NCI-H345 (cell line): ENCODE data around the gene RBMS3.
"Not testable (repeated sequence)": the region's sequence is repeated elsewhere in the genome, so short reads cannot be mapped to it uniquely, and the experiment has no call there.

Experiments used
- DNase-seq: peaks from one replicate; lab custom pipeline; 2025; lab: John Stamatoyannopoulos, UW

The RBMS3 gene

GRCh38 chr3:29312395-29312794 lies 31.5 kb downstream of the RBMS3 start:
- DNase-seq, result no peak

GRCh38 chr3:29312960-29313452 lies 32.1 kb downstream of the RBMS3 start:
- no peak for DNase-seq

- DNase-seq, result no peak
Observed at GRCh38 chr3:29313981-29314726, 33.3 kb downstream of the RBMS3 start.

GRCh38 chr3:29314727-29315088 lies 33.8 kb downstream of the RBMS3 start:
- no peak for DNase-seq

- no peak for DNase-seq
Observed at GRCh38 chr3:29317659-29318173, 36.8 kb downstream of the RBMS3 start.

- DNase-seq, result no peak
Observed at GRCh38 chr3:29318251-29318650, 37.4 kb downstream of the RBMS3 start.

GRCh38 chr3:29319262-29319661 lies 38.4 kb downstream of the RBMS3 start:
- DNase-seq, result no peak

- no peak for DNase-seq
Observed at GRCh38 chr3:29319798-29320197, 38.9 kb downstream of the RBMS3 start.

- no peak for DNase-seq
Observed at GRCh38 chr3:29322586-29322985, 41.7 kb downstream of the RBMS3 start.

- no peak for DNase-seq
Observed at GRCh38 chr3:29324180-29324651, 43.3 kb downstream of the RBMS3 start.

GRCh38 chr3:29326540-29326939 lies 45.7 kb downstream of the RBMS3 start:
- not testable (repeated sequence) for DNase-seq

- no peak for DNase-seq
Observed at GRCh38 chr3:29329986-29330890, 49.4 kb downstream of the RBMS3 start.

GRCh38 chr3:29331035-29331434 lies 50.2 kb downstream of the RBMS3 start:
- DNase-seq, result no peak

GRCh38 chr3:29331456-29332194 lies 50.8 kb downstream of the RBMS3 start:
- DNase-seq, result no peak

GRCh38 chr3:29332195-29332637 lies 51.3 kb downstream of the RBMS3 start:
- DNase-seq, result no peak

GRCh38 chr3:29333576-29333975 lies 52.7 kb downstream of the RBMS3 start:
- no peak for DNase-seq

GRCh38 chr3:29334706-29335105 lies 53.8 kb downstream of the RBMS3 start:
- DNase-seq, result no peak

- peak; percentile 45 for DNase-seq
Observed at GRCh38 chr3:29335438-29335837, 54.6 kb downstream of the RBMS3 start.

- DNase-seq, result no peak
Observed at GRCh38 chr3:29335943-29336342, 55.1 kb downstream of the RBMS3 start.

GRCh38 chr3:29337565-29337964 lies 56.7 kb downstream of the RBMS3 start:
- DNase-seq, result no peak

GRCh38 chr3:29338377-29338776 lies 57.5 kb downstream of the RBMS3 start:
- no peak for DNase-seq
